ENCODE results near the gene THG1L.

THG1L gene

GRCh38 chr5:157740229-157740610 is 9.0 kb downstream of the THG1L start:
- TF ChIP-seq CTCF (IDR thresholded peaks at IDR 0.05; ENCODE audit: extremely low read depth, insufficient read depth, missing control alignments): peak; percentile 65
- in situ Hi-C loops (cut with MboI; ENCODE audit: low pct_unique_long_range_greater_than_20kb, low sequenced_read_pairs, unreplicated experiment): loop anchor here (25.0 kb wide), 1 partner anchor 403 kb away; a partner anchor contains a TSS
- peak; percentile 52 for DNase-seq (ENCODE audit: low spot score)

- DNase-seq (ENCODE audit: low spot score): no peak
- no peak for TF ChIP-seq CTCF (IDR thresholded peaks at IDR 0.05; ENCODE audit: extremely low read depth, insufficient read depth, missing control alignments)
- in situ Hi-C loops (cut with MboI; ENCODE audit: low pct_unique_long_range_greater_than_20kb, low sequenced_read_pairs, unreplicated experiment): loop anchor here (25.0 kb wide), 1 partner anchor 404 kb away; a partner anchor contains a TSS
These were observed 9.9 kb downstream of the THG1L start for GRCh38 chr5:157741131-157741530.

GRCh38 chr5:157743163-157744050 is 12.2 kb downstream of the THG1L start, which contains the start of gene LSM11:
Gene LSM11, plus strand, starts transcription at chr5:157743712. Its CDS starts 39 bp downstream, at chr5:157743751.
- peak; percentile 97 for DNase-seq (ENCODE audit: low spot score)
- peak; percentile 100 for TF ChIP-seq CTCF (IDR thresholded peaks at IDR 0.05; ENCODE audit: extremely low read depth, insufficient read depth, missing control alignments)
- in situ Hi-C loops (cut with MboI; ENCODE audit: low pct_unique_long_range_greater_than_20kb, low sequenced_read_pairs, unreplicated experiment): loop anchor here (25.0 kb wide), 1 partner anchor 406 kb away; a partner anchor contains a TSS

- in situ Hi-C loops (cut with MboI; ENCODE audit: low pct_unique_long_range_greater_than_20kb, low sequenced_read_pairs, unreplicated experiment): loop anchor here (25.0 kb wide), 1 partner anchor 407 kb away; a partner anchor contains a TSS
- no peak for TF ChIP-seq CTCF (IDR thresholded peaks at IDR 0.05; ENCODE audit: extremely low read depth, insufficient read depth, missing control alignments)
- DNase-seq (ENCODE audit: low spot score): peak; percentile 52
These were observed 13.1 kb downstream of the THG1L start for GRCh38 chr5:157744051-157745011.

- in situ Hi-C loops (cut with MboI; ENCODE audit: low pct_unique_long_range_greater_than_20kb, low sequenced_read_pairs, unreplicated experiment): loop anchor here (25.0 kb wide), 1 partner anchor 408 kb away; a partner anchor contains a TSS
- no peak for DNase-seq (ENCODE audit: low spot score)
- no peak for TF ChIP-seq CTCF (IDR thresholded peaks at IDR 0.05; ENCODE audit: extremely low read depth, insufficient read depth, missing control alignments)
These were observed 13.8 kb downstream of the THG1L start for GRCh38 chr5:157745041-157745456.

GRCh38 chr5:157747173-157747740 is 16.0 kb downstream of the THG1L start:
- in situ Hi-C loops (cut with MboI; ENCODE audit: low pct_unique_long_range_greater_than_20kb, low sequenced_read_pairs, unreplicated experiment): loop anchor here (25.0 kb wide), 1 partner anchor 410 kb away; a partner anchor contains a TSS
- no peak for TF ChIP-seq CTCF (IDR thresholded peaks at IDR 0.05; ENCODE audit: extremely low read depth, insufficient read depth, missing control alignments)
- DNase-seq (ENCODE audit: low spot score): no peak

Measured in GM13977 (cell line).